Bronchus fibroblast of lung (primary cell): ENCODE measurements around the gene CSF2RB. TPM values are rescaled to one million over a fixed set of nuclear protein-coding genes. Genes with fewer than 3 reads are reported as not detected.

Experiments used
- total RNA-seq: library from RNA; depleted of rRNA; stranded (reverse); fragments of >200 nt; gene quantifications from 2 replicates; pipeline ENCODE4 v1.2.3, GENCODE V29; 2015

Gene CSF2RB
- total RNA-seq, result not detected in 2 replicates

DNA sequence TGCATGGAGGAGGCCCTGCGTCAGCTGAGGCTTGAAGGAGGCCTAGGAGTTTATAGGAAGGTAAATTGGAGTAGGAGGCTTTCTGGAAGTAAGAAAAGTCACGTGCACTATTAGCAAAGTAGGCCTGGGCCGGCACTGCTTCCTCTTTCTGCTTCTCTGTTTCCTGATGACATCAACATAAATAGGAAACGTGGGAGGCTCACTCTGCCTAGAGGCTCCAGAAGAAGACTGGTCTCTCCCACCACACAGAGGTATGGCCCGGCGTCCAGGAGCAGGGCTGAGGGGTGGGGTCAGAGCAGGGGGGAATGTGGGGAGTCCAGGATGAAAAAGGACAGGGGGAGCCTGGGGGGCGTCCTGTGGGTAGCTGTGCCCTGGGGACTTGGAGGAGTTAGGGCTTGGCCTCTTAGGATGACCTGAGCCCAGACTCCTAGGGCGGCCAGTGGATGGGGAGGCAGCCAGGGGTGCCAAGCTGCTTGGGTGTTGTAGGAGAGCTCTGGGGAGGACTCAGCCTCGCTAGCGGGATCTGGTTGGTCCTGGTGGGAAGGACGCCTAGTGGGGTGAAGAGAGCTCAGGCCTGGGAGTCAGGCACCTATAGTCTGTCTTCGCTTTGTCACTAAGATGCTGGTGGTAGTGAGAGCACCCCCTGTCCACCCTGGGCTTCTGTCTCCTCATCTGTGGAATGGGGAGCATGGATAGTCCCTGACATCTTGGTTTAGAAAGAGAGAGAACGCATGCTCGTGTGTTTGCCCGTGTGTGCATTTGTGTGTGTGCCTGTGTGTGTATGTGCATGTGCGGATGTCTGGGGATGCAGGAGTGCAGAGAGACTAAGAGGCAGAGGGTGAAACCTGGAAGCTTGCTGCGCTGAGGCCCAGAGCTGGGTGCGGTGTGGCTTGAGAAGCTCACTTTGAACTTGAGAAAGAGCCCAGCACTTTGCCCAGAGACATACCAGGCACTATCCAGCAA, at the start of gene CSF2RB:
Gene CSF2RB, plus strand, starts transcription at position 202 of the 963 bp plus-strand sequence. CDS start 8,580 bp downstream, outside the sequence.

Other genes starting within 250 kb of the CSF2RB start
- not detected in 2 replicates for gene CACNG2, start 209.9 kb upstream of the CSF2RB start, total RNA-seq
- gene IFT27, start 137.5 kb upstream of the CSF2RB start, total RNA-seq, result 21.9 and 24.0 TPM in 2 replicates
- not detected in 2 replicates for gene PVALB, start 96.6 kb upstream of the CSF2RB start, total RNA-seq
- not detected in 2 replicates for gene NCF4, start 52.6 kb upstream of the CSF2RB start, total RNA-seq
- 42.5 and 44.3 TPM in 2 replicates for gene TST, start 105.8 kb downstream of the CSF2RB start, total RNA-seq
- 141 and 148 TPM in 2 replicates for gene MPST, start 106.1 kb downstream of the CSF2RB start, total RNA-seq
- 29.8 and 30.5 TPM in 2 replicates for gene KCTD17, start 138.1 kb downstream of the CSF2RB start, total RNA-seq
- not detected in 2 replicates for gene TMPRSS6, start 196.1 kb downstream of the CSF2RB start, total RNA-seq
- 0.89 TPM in 1 of 2 replicates, not detected in the other for gene IL2RB, start 236.3 kb downstream of the CSF2RB start, total RNA-seq